ENCODE measurements around the gene MRFAP1.

Gene MRFAP1

GRCh38 chr4:6613676-6614651 is 26.5 kb upstream of the MRFAP1 start:
- TF ChIP-seq CTCF (IDR thresholded peaks at IDR 0.05): no peak

GRCh38 chr4:6614701-6615230 is 25.7 kb upstream of the MRFAP1 start:
- no peak for TF ChIP-seq CTCF (IDR thresholded peaks at IDR 0.05)

GRCh38 chr4:6616087-6616995 is 24.1 kb upstream of the MRFAP1 start:
- no peak for TF ChIP-seq CTCF (IDR thresholded peaks at IDR 0.05)

GRCh38 chr4:6617246-6617645 is 23.2 kb upstream of the MRFAP1 start:
- TF ChIP-seq CTCF (IDR thresholded peaks at IDR 0.05): no peak

- TF ChIP-seq CTCF (IDR thresholded peaks at IDR 0.05): no peak
Measured at GRCh38 chr4:6618386-6619115, 21.9 kb upstream of the MRFAP1 start.

- TF ChIP-seq CTCF (IDR thresholded peaks at IDR 0.05): no peak
Measured at GRCh38 chr4:6619116-6619465, 21.4 kb upstream of the MRFAP1 start.

Data from LNCAP (cell line).